WTC11 (cell line): Measurements from ENCODE around the gene MARF1. TPM values are rescaled to one million over a fixed set of nuclear protein-coding genes. Genes with fewer than 3 reads are reported as not detected.
"Not testable (repeated sequence)": the region's sequence is repeated elsewhere in the genome, so short reads cannot be mapped to it uniquely, and the experiment has no call there.

Experiments
- ATAC-seq: fragments of 200-7000 bp; cut with Tn5 transposase; 2 replicates; pipeline ENCODE4 v1.10.0; 2021; ENCODE audit warnings: mild to moderate bottlenecking, moderate library complexity
- CTCF ChIA-PET: fragments of 300-600 bp; sonication (Branson Sonifier 250); formaldehyde crosslinking; loops from one replicate; lab custom pipeline; 2021; ENCODE audit warnings: antibody characterized with exemption; lab: Charles Lee
- POLR2A ChIA-PET: fragments of 350-600 bp; sonication (Branson Sonifier 250); formaldehyde crosslinking; loops from one replicate; lab custom pipeline; 2021; ENCODE audit warnings: antibody characterized with exemption; lab: Charles Lee
- DNase-seq: peaks from one replicate; pipeline ENCODE4 v3.0.0; 2021; ENCODE audit warnings: low spot score
- H3K27ac Mint-ChIP-seq: 2 replicates; pipeline ENCODE4 v1.8.0; 2021; ENCODE audit warnings: mixed read lengths
- H3K27me3 Mint-ChIP-seq: 2 replicates; pipeline ENCODE4 v1.8.0; 2021; ENCODE audit warnings: low read depth, mild to moderate bottlenecking, moderate library complexity, mixed read lengths
- H3K36me3 Mint-ChIP-seq: 2 replicates; pipeline ENCODE4 v1.8.0; 2021; ENCODE audit warnings: mixed read lengths
- H3K4me1 Mint-ChIP-seq: 2 replicates; pipeline ENCODE4 v1.8.0; 2022; ENCODE audit warnings: mixed read lengths
- H3K4me3 Mint-ChIP-seq: 2 replicates; pipeline ENCODE4 v1.8.0; 2021; ENCODE audit warnings: mild to moderate bottlenecking, moderate library complexity, mixed read lengths
- H3K9me3 Mint-ChIP-seq: 2 replicates; pipeline ENCODE4 v1.8.0; 2021; ENCODE audit warnings: mixed read lengths
- CREB1 ChIP-seq: sonication (generic); formaldehyde crosslinking; IDR thresholded peaks from 2 replicates; pipeline ENCODE4 v1.8.0; 2023; ENCODE audit warnings: mild to moderate bottlenecking, missing genetic modification reagents
- E2F4 ChIP-seq: sonication (generic); formaldehyde crosslinking; IDR thresholded peaks from 2 replicates; pipeline ENCODE4 v1.8.1; 2022; ENCODE audit warnings: low read depth, mild to moderate bottlenecking, moderate library complexity, missing genetic modification reagents, borderline replicate concordance
- FOXK1 ChIP-seq: sonication (generic); formaldehyde crosslinking; IDR thresholded peaks from 2 replicates; pipeline ENCODE4 v1.8.0; 2022; ENCODE audit warnings: mild to moderate bottlenecking, moderate library complexity, missing genetic modification reagents
- FOXP1 ChIP-seq: sonication (generic); formaldehyde crosslinking; IDR thresholded peaks from 2 replicates; pipeline ENCODE4 v1.8.0; 2022; ENCODE audit warnings: missing genetic modification reagents, mild to moderate bottlenecking, moderate library complexity, borderline replicate concordance
- GABPB1 ChIP-seq: sonication (generic); formaldehyde crosslinking; IDR thresholded peaks from 2 replicates; pipeline ENCODE4 v1.8.1; 2023; ENCODE audit warnings: mild to moderate bottlenecking, missing genetic modification reagents
- GRHL2 ChIP-seq: fragments of 250-450 bp; sonication (Bioruptor Pico); IDR thresholded peaks from 2 replicates; pipeline ENCODE4 v1.8.0; 2022; ENCODE audit warnings: mild to moderate bottlenecking, moderate library complexity; ENCODE audit not compliant: insufficient replicate concordance, severe bottlenecking
- IRF2 ChIP-seq: sonication (generic); formaldehyde crosslinking; IDR thresholded peaks from 2 replicates; pipeline ENCODE4 v1.8.0; 2022; ENCODE audit warnings: low read depth, missing genetic modification reagents, borderline replicate concordance
- KAT7 ChIP-seq: sonication (generic); formaldehyde crosslinking; IDR thresholded peaks from 2 replicates; pipeline ENCODE4 v1.8.1; 2023; ENCODE audit warnings: missing genetic modification reagents, mild to moderate bottlenecking, borderline replicate concordance
- MAX ChIP-seq: sonication (generic); formaldehyde crosslinking; IDR thresholded peaks from 2 replicates; pipeline ENCODE4 v1.8.0; 2022; ENCODE audit warnings: mild to moderate bottlenecking, missing genetic modification reagents
- MXD4 ChIP-seq: fragments of 250-450 bp; sonication (Bioruptor Pico); IDR thresholded peaks from 2 replicates; pipeline ENCODE4 v1.8.0; 2021; ENCODE audit warnings: mild to moderate bottlenecking, moderate library complexity, borderline replicate concordance
- MYBL2 ChIP-seq: sonication (generic); formaldehyde crosslinking; IDR thresholded peaks from 2 replicates; pipeline ENCODE4 v1.8.1; 2023; ENCODE audit warnings: mild to moderate bottlenecking, moderate library complexity, missing genetic modification reagents
- NFATC4 ChIP-seq: fragments of 250-450 bp; sonication (Bioruptor Pico); IDR thresholded peaks from 2 replicates; pipeline ENCODE4 v1.9.0; 2021; ENCODE audit warnings: mild to moderate bottlenecking
- PRDM15 ChIP-seq: sonication (generic); formaldehyde crosslinking; IDR thresholded peaks from 2 replicates; pipeline ENCODE4 v1.8.0; 2022; ENCODE audit warnings: missing genetic modification reagents
- TCF7 ChIP-seq: sonication (generic); formaldehyde crosslinking; IDR thresholded peaks from 2 replicates; pipeline ENCODE4 v1.8.0; 2022; ENCODE audit warnings: mild to moderate bottlenecking, low read depth, missing genetic modification reagents, moderate library complexity
- ZNF263 ChIP-seq: sonication (generic); formaldehyde crosslinking; IDR thresholded peaks from 2 replicates; pipeline ENCODE4 v1.8.1; 2022; ENCODE audit warnings: low read depth, mild to moderate bottlenecking, moderate library complexity, missing genetic modification reagents
- ZNF396 ChIP-seq: fragments of 250-450 bp; sonication (Bioruptor Pico); IDR thresholded peaks from 2 replicates; pipeline ENCODE4 v1.8.0; 2021; ENCODE audit warnings: mild to moderate bottlenecking, moderate library complexity, borderline replicate concordance
- ZNF416 ChIP-seq: fragments of 250-450 bp; sonication (Bioruptor Pico); IDR thresholded peaks from 2 replicates; pipeline ENCODE4 v1.9.0; 2021; ENCODE audit warnings: mild to moderate bottlenecking, inconsistent platforms
- ZNF512 ChIP-seq: sonication (generic); formaldehyde crosslinking; IDR thresholded peaks from 2 replicates; pipeline ENCODE4 v1.8.1; 2022; ENCODE audit warnings: missing genetic modification reagents, borderline replicate concordance
- ZNF671 ChIP-seq: fragments of 250-450 bp; sonication (Bioruptor Pico); IDR thresholded peaks from 2 replicates; pipeline ENCODE4 v1.8.0; 2021; ENCODE audit warnings: mild to moderate bottlenecking
- total RNA-seq: library from RNA; stranded (reverse); gene quantifications from 3 replicates; pipeline ENCODE4 v1.2.3, GENCODE V29; 2021
- TF ChIP-seq, protein P1 (sequence below): sonication (generic); formaldehyde crosslinking; IDR thresholded peaks from 2 replicates; pipeline ENCODE4 v1.8.1; 2023; ENCODE audit warnings: mild to moderate bottlenecking, missing genetic modification reagents, moderate library complexity
- TF ChIP-seq, protein P2 (sequence below): sonication (generic); formaldehyde crosslinking; IDR thresholded peaks from 2 replicates; pipeline ENCODE4 v1.8.0; 2023; ENCODE audit warnings: mild to moderate bottlenecking, missing genetic modification reagents

The MARF1 gene
- total RNA-seq, 1 experiment from 2014 or later, result 31.9 TPM

DNA sequence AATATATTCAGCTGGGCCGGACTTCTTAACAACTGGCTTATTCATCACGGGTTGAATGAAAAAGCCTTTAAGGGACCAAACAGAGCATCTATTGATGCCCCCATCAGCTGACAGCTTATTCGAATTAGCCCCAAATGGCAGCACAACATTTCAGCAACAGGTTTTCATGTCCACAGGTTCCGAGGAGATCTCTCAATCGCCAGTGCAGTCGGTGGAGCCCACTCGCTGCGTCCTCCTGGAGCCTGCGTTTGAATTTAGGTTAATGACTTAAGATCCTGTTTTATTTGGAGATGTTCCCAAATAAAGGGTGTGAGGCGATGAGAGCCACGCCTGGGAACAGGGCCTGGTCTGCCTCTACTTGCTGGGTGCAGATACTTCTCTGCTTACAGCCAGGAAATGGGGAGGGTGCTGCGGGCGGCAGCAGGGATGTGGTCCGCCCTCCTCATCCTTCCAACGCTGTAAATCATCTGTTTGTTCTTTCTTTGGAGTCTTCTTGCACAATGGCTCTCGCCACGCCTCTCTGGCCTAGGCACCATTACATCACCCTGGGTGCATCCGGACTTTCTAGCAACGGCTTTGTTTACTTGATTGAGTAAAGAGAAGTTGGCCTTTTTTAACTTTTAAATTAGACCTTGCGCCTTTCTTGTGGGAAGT is 29.7 kb upstream of the MARF1 start:
- Mint-ChIP-seq H3K27me3 (no peaks in the 10 kb centered on the region), H3K4me3 (no peak overlapping the region), H3K9me3 (no peaks in the 10 kb centered on the region), H3K36me3 (peaks cover 13% of the 10 kb centered on the region), H3K4me1 (peaks cover 3% of the 10 kb centered on the region; the same call in 1 of the 2 replicates), H3K27ac (no peak overlapping the region; the same call in 1 of the 2 replicates)
- ChIA-PET CTCF (interaction anchor here (1.5 kb wide), 1 partner anchor 10 kb away, joined by 12 read pairs; no protein-coding TSS in a partner anchor), POLR2A (no interaction called here)
- DNase-seq (no peak), ATAC-seq (no peak)
- TF ChIP-seq TCF7 (CRISPR knock-in tag), result no peak
- TF ChIP-seq FOXK1 (CRISPR knock-in tag), result no peak
- TF ChIP-seq NFATC4 (CRISPR knock-in tag), result no peak
- no peak for TF ChIP-seq GRHL2
- peak; percentile 99 for TF ChIP-seq GABPB1 (CRISPR knock-in tag)

GRCh38 chr16:15672127-15672513 is 29.2 kb upstream of the MARF1 start:
- DNase-seq, H3K27ac Mint-ChIP-seq, H3K9me3 Mint-ChIP-seq, H3K27me3 Mint-ChIP-seq, H3K4me1 Mint-ChIP-seq, POLR2A ChIA-PET, ATAC-seq, H3K4me3 Mint-ChIP-seq: not testable (repeated sequence)
- peaks cover 17% of the 10 kb centered on the region for H3K36me3 Mint-ChIP-seq
- CTCF ChIA-PET, result interaction anchor here (0.8 to 1.5 kb wide), 2 partner anchors 11 to 150 kb away, joined by 4 to 12 read pairs; no protein-coding TSS in a partner anchor

DNA sequence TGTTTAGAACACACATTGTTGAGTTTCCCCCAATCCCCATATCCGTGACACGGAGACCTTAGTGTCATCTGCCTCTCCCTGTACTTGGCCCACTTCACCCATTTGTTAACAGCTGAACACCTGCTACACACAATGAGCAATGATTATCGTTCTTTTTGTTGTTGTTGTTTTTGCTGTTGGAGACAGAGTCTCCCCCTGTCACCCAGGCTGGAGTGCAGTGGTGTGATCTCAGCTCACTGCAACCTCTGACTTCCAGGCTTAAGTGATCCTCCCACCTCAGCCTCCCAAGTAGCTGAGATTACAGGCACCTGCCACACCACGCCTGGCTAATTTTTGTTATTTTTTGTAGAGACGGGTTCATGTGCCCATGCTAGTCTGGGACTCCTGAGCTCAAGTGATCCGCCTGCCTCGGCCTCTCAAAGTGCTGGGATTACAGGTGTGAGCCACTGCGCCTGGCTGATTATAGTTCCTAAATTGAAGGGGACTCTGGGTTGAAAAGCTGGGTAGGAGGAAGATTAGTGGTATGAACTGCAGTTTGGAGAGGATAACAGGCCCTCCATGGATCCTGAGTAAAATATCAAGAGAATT is 28.7 kb upstream of the MARF1 start:
- POLR2A ChIA-PET, result no interaction called here
- Mint-ChIP-seq H3K4me1 (peaks cover 3% of the 10 kb centered on the region; the same call in 1 of the 2 replicates), H3K27me3 (no peaks in the 10 kb centered on the region), H3K9me3 (no peaks in the 10 kb centered on the region), H3K4me3 (no peak overlapping the region), H3K36me3 (peaks cover 19% of the 10 kb centered on the region), H3K27ac (no peak overlapping the region; the same call in 1 of the 2 replicates)
- CTCF ChIA-PET, result interaction anchor here (0.8 to 1.5 kb wide), 2 partner anchors 11 to 150 kb away, joined by 4 to 12 read pairs; no protein-coding TSS in a partner anchor
- DNase-seq (no peak), ATAC-seq (no peak)
- no peak for TF ChIP-seq KAT7 (CRISPR knock-in tag)
- no peak for TF ChIP-seq MAX (CRISPR knock-in tag)
- TF ChIP-seq ZNF263 (CRISPR knock-in tag), result no peak
- no peak for TF ChIP-seq MYBL2 (CRISPR knock-in tag)
- no peak for TF ChIP-seq ZNF416
- TF ChIP-seq ZNF512, result no peak
- TF ChIP-seq MXD4, result no peak
- TF ChIP-seq, protein P1, sequence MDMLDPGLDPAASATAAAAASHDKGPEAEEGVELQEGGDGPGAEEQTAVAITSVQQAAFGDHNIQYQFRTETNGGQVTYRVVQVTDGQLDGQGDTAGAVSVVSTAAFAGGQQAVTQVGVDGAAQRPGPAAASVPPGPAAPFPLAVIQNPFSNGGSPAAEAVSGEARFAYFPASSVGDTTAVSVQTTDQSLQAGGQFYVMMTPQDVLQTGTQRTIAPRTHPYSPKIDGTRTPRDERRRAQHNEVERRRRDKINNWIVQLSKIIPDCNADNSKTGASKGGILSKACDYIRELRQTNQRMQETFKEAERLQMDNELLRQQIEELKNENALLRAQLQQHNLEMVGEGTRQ, result no peak
- TF ChIP-seq, protein P2, sequence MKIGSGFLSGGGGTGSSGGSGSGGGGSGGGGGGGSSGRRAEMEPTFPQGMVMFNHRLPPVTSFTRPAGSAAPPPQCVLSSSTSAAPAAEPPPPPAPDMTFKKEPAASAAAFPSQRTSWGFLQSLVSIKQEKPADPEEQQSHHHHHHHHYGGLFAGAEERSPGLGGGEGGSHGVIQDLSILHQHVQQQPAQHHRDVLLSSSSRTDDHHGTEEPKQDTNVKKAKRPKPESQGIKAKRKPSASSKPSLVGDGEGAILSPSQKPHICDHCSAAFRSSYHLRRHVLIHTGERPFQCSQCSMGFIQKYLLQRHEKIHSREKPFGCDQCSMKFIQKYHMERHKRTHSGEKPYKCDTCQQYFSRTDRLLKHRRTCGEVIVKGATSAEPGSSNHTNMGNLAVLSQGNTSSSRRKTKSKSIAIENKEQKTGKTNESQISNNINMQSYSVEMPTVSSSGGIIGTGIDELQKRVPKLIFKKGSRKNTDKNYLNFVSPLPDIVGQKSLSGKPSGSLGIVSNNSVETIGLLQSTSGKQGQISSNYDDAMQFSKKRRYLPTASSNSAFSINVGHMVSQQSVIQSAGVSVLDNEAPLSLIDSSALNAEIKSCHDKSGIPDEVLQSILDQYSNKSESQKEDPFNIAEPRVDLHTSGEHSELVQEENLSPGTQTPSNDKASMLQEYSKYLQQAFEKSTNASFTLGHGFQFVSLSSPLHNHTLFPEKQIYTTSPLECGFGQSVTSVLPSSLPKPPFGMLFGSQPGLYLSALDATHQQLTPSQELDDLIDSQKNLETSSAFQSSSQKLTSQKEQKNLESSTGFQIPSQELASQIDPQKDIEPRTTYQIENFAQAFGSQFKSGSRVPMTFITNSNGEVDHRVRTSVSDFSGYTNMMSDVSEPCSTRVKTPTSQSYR (CRISPR knock-in tag), result no peak
- no peak for TF ChIP-seq FOXP1 (CRISPR knock-in tag)
- no peak for TF ChIP-seq ZNF396 (CRISPR knock-in tag)
- TF ChIP-seq ZNF671 (CRISPR knock-in tag), result no peak
- no peak for TF ChIP-seq PRDM15
- TF ChIP-seq E2F4 (CRISPR knock-in tag), result no peak
- TF ChIP-seq CREB1, result no peak
- TF ChIP-seq IRF2 (CRISPR knock-in tag), result no peak
